Endothelial cell of umbilical vein (primary cell): ENCODE results near the gene SCGB1C1. TPM values are rescaled to one million over a fixed set of nuclear protein-coding genes. Genes with fewer than 3 reads are reported as not detected.

Experiments used
- BruUV-seq: library from RNA; stranded (reverse); fragments of 400-500 nt; replicated peaks from 2 replicates; lab custom pipeline; 2021; lab: Mats Ljungman, UMichigan
- CTCF ChIA-PET: fragments of 300-600, 350-600 bp; sonication (Branson Sonifier 250); formaldehyde crosslinking; loops from one replicate; lab custom pipeline; 2021; ENCODE audit warnings: antibody characterized with exemption, inconsistent platforms; lab: Charles Lee
- POLR2A ChIA-PET: fragments of 300-600, 350-600 bp; sonication (Branson Sonifier 250); formaldehyde crosslinking; loops from one replicate; lab custom pipeline; 2021; ENCODE audit warnings: antibody characterized with exemption, inconsistent platforms; lab: Charles Lee
- DNase-seq: peaks from one replicate; pipeline ENCODE4 v3.0.0-alpha.2; 2011; ENCODE audit warnings: low read depth, low spot score
- FAIRE-seq: peaks from 2 replicates; lab custom pipeline; 2011; peaks lifted over from hg19 to GRCh38; lab: Jason Lieb, UNC
- H2AFZ ChIP-seq: 2 replicates; pipeline ENCODE4 v1.6.0; 2012; ENCODE audit warnings: low read depth, low read length, control low read depth, inconsistent platforms
- H3K27ac ChIP-seq: 2 replicates; pipeline ENCODE4 v1.5.1; 2011; ENCODE audit warnings: low read depth, mild to moderate bottlenecking, control low read depth, low read length, moderate library complexity; ENCODE audit not compliant: insufficient read depth
- H3K27me3 ChIP-seq, 2 experiments: 2 replicates each; pipeline versions ENCODE4 v1.6.0 to v1.6.1; 2011; ENCODE audit warnings: low read length in 2 of 2, mixed read lengths in 1 of 2; ENCODE audit not compliant: control insufficient read depth in 2 of 2, insufficient read depth in 2 of 2
- H3K36me3 ChIP-seq, 2 experiments: 2 replicates in 1 of 2; 3 replicates in 1 of 2; pipeline ENCODE4 v1.5.1; 2011; ENCODE audit warnings: low read length in 2 of 2, mild to moderate bottlenecking in 1 of 2, moderate library complexity in 1 of 2; ENCODE audit not compliant: control insufficient read depth in 2 of 2, insufficient read depth in 2 of 2; ENCODE audit errors: extremely low read depth in 1 of 2
- H3K4me1 ChIP-seq: 3 replicates; pipeline ENCODE4 v1.5.1; 2011; ENCODE audit warnings: mild to moderate bottlenecking, low read length; ENCODE audit not compliant: control insufficient read depth, insufficient read depth; ENCODE audit errors: extremely low read depth
- H3K4me2 ChIP-seq: 2 replicates; pipeline ENCODE4 v1.6.1; 2011; ENCODE audit warnings: low read length, control low read depth, mixed read lengths; ENCODE audit not compliant: insufficient read depth
- H3K4me3 ChIP-seq, 3 experiments: fragments of 200-600 bp in 1 of 3; sonication (generic), shearing (Covaris generic) in 1 of 3; replicated peaks in 1 of 3; 2 replicates each; pipeline ENCODE4 v1.5.1; 2011 to 2016; ENCODE audit warnings: control low read depth in 3 of 3, low read length in 3 of 3, mild to moderate bottlenecking in 2 of 3, inconsistent platforms in 1 of 3, low read depth in 1 of 3, moderate library complexity in 1 of 3; ENCODE audit not compliant: insufficient read depth in 1 of 3
- H3K79me2 ChIP-seq: 2 replicates; pipeline ENCODE4 v1.6.0; 2012; ENCODE audit warnings: low read length, inconsistent platforms; ENCODE audit not compliant: control insufficient read depth, insufficient read depth
- H3K9ac ChIP-seq: replicated peaks from 2 replicates; pipeline ENCODE3; 2011; ENCODE audit warnings: low read length, control low read depth; ENCODE audit not compliant: insufficient read depth; ENCODE audit errors: extremely low read depth
- H3K9me1 ChIP-seq: replicated peaks from 3 replicates; pipeline ENCODE4 v1.6.0; 2011; ENCODE audit warnings: mild to moderate bottlenecking, low read length; ENCODE audit not compliant: control insufficient read depth, insufficient read depth; ENCODE audit errors: extremely low read depth
- H3K9me3 ChIP-seq: replicated peaks from 2 replicates; pipeline ENCODE4 v1.5.1; 2012; ENCODE audit warnings: low read length, inconsistent platforms; ENCODE audit not compliant: control insufficient read depth, insufficient read depth
- H4K20me1 ChIP-seq: replicated peaks from 2 replicates; pipeline ENCODE3; 2011; ENCODE audit warnings: mild to moderate bottlenecking, low read length; ENCODE audit not compliant: control insufficient read depth, insufficient read depth; ENCODE audit errors: extremely low read depth
- CTCF ChIP-seq, 2 donors: IDR thresholded peaks; 1 replicate in 1 of 2; 2 replicates in 1 of 2; pipeline ENCODE4 v1.5.1; 2011; ENCODE audit warnings: low read length in 2 of 2, mild to moderate bottlenecking in 2 of 2, moderate library complexity in 2 of 2, control low read depth in 1 of 2, inconsistent platforms in 1 of 2, low read depth in 1 of 2; ENCODE audit not compliant: insufficient read depth in 1 of 2; ENCODE audit errors: extremely low read depth in 1 of 2
- EZH2 ChIP-seq: IDR thresholded peaks from 2 replicates; pipeline ENCODE4 v1.6.1; 2012; ENCODE audit warnings: borderline replicate concordance, low read depth, mild to moderate bottlenecking, moderate library complexity, low read length, inconsistent platforms; ENCODE audit not compliant: severe bottlenecking
- FOS ChIP-seq: IDR thresholded peaks from 2 replicates; pipeline ENCODE4 v1.6.1; 2011; ENCODE audit warnings: mild to moderate bottlenecking, low read length, moderate library complexity, borderline replicate concordance; ENCODE audit not compliant: insufficient read depth
- GATA2 ChIP-seq: IDR thresholded peaks from 2 replicates; pipeline ENCODE4 v1.7.0; 2011; ENCODE audit warnings: low read depth, mild to moderate bottlenecking, moderate library complexity, mixed read lengths, low read length; ENCODE audit not compliant: insufficient read length, insufficient read depth
- JUN ChIP-seq: IDR thresholded peaks from 2 replicates; pipeline ENCODE4 v1.6.1; 2011; ENCODE audit warnings: borderline replicate concordance, low read depth; ENCODE audit not compliant: insufficient read length, insufficient read depth
- MAX ChIP-seq: IDR thresholded peaks from 2 replicates; pipeline ENCODE4 v1.6.1; 2011; ENCODE audit not compliant: insufficient read depth, insufficient read length
- MYC ChIP-seq: IDR thresholded peaks from one replicate; pipeline ENCODE4 v1.6.1; 2011; ENCODE audit warnings: mild to moderate bottlenecking, low read depth, low read length
- POLR2A ChIP-seq: IDR thresholded peaks from 2 replicates; pipeline ENCODE4 v1.6.1; 2012; ENCODE audit warnings: low read depth, mild to moderate bottlenecking, control low read depth, low read length
- POLR2AphosphoS5 ChIP-seq: IDR thresholded peaks from 2 replicates; pipeline ENCODE4 v1.6.1; 2012; ENCODE audit warnings: low read depth, mild to moderate bottlenecking, control low read depth, low read length, moderate library complexity; ENCODE audit not compliant: insufficient read depth
- dilution Hi-C: fragments of 300-500 bp; cut with MboI; formaldehyde crosslinking; loops from one replicate; pipeline ENCODE4 v1.15.0; 2019; ENCODE audit warnings: low sequenced_read_pairs; ENCODE audit not compliant: extremely low pct_ligation_motif_present
- intact Hi-C: fragments of 100-400 bp; cut with micrococcal nuclease; formaldehyde crosslinking; loops from one replicate; pipeline ENCODE4 v1.10.0; 2022
- polyA plus RNA-seq, 4 experiments: library from polyadenylated mRNA; depleted of rRNA in 3 of 4; stranded (reverse) in 3 of 4; unstranded in 1 of 4; fragments of >200 nt; gene quantifications; 2 replicates each; pipeline versions ENCODE4 v1.2.1 to v1.2.3, GENCODE V29; 2011 to 2012; ENCODE audit warnings: missing spikeins in 1 of 4
- total RNA-seq: library from RNA; stranded (reverse); gene quantifications from 2 replicates; pipeline ENCODE4 v1.2.3, GENCODE V29; 2021

SCGB1C1 gene
- total and polyA plus RNA-seq, 2 donors (not counting 3 experiments of a cell fraction or from before 2014, with no cell fraction given) = not detected

GRCh38 chr11:240315-240714 lies 47.4 kb downstream of the SCGB1C1 start:
- peaks cover 47% of the 10 kb centered on the region for H3K79me2 ChIP-seq
- no peak for DNase-seq
- no peak overlapping the region for H3K4me2 ChIP-seq
- H3K27me3 ChIP-seq = no peaks in the 10 kb centered on the region
- no peak overlapping the region for H3K9ac ChIP-seq
- no peak overlapping the region for H3K4me3 ChIP-seq
- no peak overlapping the region for H2AFZ ChIP-seq
- CTCF ChIA-PET = interaction anchor here (5.8 kb wide), 1 partner anchor 11 kb away, joined by 33 read pairs; no protein-coding TSS in a partner anchor
- H3K9me1 ChIP-seq = no peaks in the 10 kb centered on the region
- TF ChIP-seq POLR2AphosphoS5 = no peak
- no peak for TF ChIP-seq MAX
- TF ChIP-seq JUN = no peak
- no peak for TF ChIP-seq EZH2
- TF ChIP-seq CTCF (IDR thresholded peaks at IDR 0.05; ENCODE audit: extremely low read depth in 1 of 2, insufficient read depth in 1 of 2, low read depth in 1 of 2, low read length in 2 of 2) = no peak
- TF ChIP-seq POLR2A = no peak
- TF ChIP-seq MYC = no peak
- no peak for TF ChIP-seq GATA2
- no peak for TF ChIP-seq FOS
- POLR2A ChIA-PET = no interaction called here
- H3K27ac ChIP-seq = no peak overlapping the region
- no TSS peak for BruUV-seq
- dilution Hi-C loops = no loop called here
- H3K9me3 ChIP-seq = no peaks in the 10 kb centered on the region
- intact Hi-C loops = no loop called here
- peaks cover 15% of the 10 kb centered on the region for H3K4me1 ChIP-seq
- no peak for FAIRE-seq
- H3K36me3 ChIP-seq = peaks cover 11 to 12% of the 10 kb centered on the region in 2 experiments
- no peaks in the 10 kb centered on the region for H4K20me1 ChIP-seq
